Effector CD8-positive, alpha-beta T cell (primary cell): Measurements from ENCODE around the gene FAM120A.
A peak's percentile ranks its signal among the peaks of the same experiment; 100 is the strongest.

Experiments
- DNase-seq: peaks from one replicate; lab custom pipeline; 2025; lab: John Stamatoyannopoulos, UW

Gene FAM120A

DNA sequence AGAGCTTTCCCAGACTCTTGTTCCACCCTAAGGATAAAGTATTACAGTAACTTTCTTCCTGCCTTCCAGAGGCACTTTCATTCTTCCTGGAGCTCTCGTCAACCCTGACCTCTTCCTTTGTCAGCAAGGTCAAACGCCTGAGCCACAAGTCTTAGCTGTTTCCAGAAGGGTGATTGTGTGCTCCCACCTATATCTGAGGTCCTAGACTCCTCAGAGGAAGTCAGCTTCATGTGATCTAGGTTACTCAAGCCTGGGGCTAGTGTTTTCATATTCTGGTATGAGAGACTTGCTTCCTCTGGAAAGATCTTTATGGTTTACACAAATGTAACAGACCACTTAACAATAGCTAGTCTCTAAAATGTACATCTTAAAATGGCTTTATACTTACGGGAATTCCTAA, 5.4 kb upstream of the FAM120A start:
- DNase-seq: no peak

DNA sequence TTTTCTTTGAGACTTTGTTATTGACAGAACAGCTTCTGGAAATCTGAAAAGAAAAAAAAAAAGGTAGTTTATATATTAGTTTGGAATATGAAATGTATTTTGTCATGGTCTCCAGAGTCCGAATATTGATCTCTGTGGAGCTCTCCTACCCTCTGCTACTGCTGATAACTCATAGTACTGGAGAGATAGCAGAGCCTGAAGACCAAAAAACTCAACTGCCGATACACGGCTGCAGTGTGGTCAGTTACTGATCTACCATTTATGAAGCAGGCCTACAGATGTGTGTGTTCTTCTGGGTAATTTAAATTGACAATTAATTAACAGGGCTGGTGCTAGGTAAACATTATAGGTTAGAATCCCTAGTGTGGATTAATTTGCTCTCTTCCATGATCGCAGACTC, 3.8 kb upstream of the FAM120A start:
- no peak for DNase-seq

DNA sequence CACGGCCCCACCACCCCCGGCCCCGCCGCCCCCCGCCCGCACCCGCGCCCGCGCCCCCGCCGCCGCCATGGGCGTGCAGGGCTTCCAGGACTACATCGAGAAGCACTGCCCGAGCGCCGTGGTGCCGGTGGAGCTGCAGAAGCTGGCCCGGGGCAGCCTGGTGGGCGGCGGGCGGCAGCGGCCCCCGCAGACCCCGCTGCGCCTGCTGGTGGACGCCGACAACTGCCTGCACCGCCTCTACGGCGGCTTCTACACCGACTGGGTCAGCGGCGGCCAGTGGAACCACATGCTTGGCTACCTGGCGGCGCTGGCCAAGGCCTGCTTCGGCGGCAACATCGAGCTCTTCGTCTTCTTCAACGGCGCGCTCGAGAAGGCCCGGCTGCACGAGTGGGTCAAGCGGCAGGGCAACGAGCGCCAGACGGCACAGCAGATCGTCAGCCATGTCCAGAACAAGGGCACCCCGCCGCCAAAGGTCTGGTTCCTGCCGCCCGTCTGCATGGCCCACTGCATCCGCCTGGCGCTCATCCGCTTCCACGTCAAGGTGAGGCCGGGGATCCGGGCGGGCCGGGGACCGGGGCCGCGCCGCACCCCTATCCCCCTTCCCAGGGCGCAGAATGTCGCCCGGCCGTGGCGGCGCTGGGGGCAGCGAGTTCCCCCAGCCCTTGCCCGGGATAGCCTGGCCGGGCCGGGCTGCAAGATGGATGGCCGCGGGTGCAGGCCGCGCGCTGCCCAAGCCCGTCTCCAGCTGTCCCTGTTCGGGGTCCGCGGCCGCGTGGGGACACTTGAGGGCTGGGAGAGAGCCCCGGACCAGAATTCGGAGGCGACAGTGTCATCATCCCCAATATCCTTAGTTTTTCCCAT, 594 bp downstream of the FAM120A start:
- no peak for DNase-seq

DNA sequence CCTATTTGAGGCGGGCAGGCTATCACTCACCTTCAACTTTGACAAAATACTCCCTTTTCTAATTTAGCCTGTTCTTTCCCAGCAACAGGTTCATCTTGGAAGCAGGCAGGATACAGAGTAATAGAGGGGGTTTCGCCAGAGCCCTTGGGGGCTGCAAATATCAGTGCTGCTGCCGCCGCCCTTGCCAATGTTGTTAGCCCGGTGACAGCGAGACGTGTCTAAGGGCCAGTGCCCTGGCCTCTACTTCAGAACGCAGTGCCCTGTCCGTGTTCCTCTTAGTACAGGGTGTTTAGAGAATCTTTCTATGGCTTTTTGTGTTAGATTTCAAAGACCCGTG, 1.2 kb downstream of the FAM120A start:
- no peak for DNase-seq

DNA sequence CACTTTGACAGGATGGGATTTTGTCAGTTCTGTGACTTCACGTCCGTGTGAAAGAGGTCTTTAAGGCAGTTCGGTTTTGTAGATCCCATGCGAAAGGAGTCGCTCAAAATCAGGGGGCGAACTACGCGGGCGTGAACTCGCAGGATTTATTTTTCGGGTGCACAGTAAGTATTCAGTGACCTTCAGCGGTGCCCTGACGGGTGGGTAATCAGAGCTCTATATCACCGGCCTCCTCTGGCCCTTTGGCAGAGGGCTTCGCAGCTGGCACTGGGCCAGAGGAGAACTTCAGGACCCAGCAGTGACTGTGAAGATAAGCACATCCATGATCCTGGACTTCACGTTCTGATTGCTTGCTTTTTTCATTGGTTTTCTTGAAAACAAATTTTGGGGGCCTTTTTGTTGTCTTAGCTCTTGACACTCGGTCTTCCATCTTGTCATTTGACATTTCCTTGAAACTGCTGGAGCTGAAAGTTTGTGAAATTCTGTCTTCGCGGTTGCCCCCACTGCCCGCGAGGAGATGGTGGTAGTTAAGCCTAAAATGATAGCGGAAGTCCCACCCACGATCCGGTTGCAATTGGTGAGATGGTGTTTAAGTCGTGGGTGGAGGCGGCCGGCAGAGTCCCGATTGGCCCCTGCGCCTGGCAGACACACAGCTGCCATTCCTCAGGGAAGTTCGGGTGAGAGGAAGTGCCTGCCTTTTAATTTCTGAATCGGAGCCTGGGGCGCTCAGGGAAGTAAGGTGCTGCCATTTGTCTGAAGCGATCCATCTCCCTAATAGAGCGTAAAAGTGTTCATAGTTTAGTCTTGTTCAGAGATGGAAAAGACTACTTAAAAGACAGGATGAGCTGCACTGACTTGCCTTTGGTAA, 1.8 kb downstream of the FAM120A start, which contains the start of gene FAM120AOS:
TSS of gene FAM120AOS (minus strand) at position 535 of the 868 bp plus-strand sequence. CDS start 872 bp downstream, outside the sequence.
- peak; percentile 75 for DNase-seq

DNA sequence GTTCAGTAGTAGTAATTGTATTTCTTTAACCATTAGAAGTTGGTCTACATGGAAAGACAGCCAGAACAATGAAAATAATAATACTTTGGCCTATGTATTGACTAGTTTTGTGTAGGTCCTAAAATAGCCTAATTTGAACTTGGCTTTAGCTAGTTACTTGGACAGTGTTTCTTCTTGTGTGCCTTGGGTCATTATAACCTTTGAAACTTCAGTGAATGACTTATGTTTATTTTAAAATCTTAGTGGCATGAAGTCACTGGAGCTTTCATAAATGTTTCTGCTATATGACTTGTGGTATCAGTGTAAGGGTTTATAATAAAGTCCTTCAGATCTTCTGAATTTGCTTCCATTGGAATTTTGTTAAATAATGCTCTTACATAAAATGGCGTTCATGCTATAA, 4.5 kb downstream of the FAM120A start:
- DNase-seq: no peak

DNA sequence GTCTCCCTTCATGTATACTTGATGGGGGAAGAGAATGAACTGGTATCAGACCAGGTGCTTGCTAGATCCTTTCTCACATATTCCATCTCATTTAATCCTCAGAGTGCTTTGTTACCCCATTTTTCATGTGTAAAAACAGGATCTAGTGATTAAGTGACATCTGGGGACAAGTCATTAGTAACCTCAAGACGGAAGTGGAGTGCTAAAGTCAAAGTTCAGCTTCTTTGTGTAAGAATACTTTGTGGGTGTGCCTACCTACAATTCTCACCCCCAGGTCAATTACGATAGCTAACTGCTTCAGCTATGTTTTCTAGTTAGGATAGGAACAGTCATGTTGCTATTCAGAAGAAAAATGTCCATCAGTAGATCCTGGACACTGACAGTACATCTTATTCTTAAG, 5.0 kb downstream of the FAM120A start:
- DNase-seq: no peak

DNA sequence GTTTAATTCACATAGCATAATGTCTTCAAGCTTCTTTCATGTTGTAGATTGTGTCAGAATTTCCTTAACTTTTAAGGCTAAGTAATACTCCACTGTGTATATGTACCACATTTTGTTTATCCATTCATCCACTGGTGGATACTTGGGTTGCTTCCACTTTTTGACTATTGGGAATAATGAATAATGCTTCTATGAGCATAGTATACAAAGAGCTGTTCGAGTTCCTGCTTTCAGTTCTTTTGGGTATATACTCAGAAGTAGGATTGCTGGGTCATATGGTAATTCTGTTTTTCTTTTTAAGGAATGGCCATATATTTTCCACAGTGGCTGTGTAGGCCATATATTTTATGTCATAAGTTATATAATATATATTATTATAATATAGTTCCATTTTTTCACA, 5.5 kb downstream of the FAM120A start:
- DNase-seq: no peak

DNA sequence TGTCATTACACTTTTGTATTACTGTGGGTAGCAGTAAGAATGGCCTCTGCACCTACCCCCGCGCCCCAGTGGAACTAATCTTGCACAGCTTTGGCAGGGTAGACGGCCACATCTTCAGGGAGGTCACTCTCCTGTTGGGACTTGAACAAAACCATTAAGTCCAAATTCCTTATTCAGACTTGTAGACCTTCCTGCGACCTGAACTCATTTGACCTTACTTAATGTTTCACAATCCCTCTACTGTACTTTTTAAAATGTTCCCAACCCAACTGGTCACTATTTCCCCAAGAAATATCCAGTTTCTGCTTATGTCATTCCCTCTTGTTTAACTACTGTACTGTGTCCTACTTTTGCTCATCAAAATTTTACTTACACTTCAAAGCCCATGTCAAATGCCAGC, 7.2 kb downstream of the FAM120A start:
- DNase-seq: no peak

DNA sequence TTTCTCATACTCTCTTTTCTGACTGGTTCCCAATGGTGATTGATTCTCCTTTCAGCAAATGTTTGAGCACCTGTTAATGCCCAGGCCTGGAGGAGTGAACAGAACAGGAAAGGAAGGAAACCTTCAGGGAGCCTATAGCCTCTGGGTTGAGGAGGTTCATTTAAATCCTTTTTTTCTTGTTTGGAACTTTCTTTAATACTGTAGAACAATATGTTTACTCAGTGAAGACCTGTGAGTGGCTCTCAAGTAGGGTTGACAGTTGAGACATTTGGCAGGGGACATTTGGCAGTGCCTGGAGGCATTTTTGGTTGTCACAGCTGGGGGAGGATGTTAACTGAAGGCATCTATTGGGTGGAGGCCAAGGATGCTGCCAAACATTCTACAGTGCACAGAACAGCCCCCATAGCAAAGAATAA, 8.0 kb downstream of the FAM120A start:
- no peak for DNase-seq

DNA sequence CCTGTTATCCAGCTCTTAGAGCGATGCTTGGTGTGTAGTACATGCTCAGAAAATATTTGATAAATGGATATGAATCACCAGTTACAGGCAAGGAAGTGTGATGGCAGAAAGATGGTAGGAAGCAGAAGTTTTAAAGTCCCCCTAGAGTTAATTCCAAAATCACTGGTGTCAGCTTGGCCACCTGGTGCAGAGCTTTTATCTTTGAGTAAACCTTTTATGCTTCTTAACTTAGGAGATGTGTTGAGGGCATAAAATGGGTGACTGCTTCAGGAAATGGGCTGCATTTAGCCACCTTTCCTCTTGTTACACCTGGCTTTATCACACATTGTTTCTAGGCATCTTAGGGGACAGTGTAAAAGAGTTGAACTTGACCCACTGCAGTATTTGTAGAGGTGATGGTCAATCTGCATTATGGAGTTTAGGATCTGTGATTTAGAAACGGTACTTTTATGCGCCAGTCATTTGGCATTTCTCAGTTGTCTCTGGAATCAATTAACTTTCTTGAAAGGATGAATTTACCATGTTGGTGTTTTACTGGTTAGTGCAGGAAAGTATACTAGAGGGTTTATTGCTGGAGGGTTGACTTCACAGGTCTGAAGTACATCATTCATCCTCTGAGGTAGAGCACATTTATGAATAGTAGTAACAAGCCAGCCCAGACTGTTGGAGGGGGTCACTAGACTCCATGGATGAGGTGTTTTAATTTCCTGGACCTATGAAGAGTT, 9.4 kb downstream of the FAM120A start:
- DNase-seq: no peak

DNA sequence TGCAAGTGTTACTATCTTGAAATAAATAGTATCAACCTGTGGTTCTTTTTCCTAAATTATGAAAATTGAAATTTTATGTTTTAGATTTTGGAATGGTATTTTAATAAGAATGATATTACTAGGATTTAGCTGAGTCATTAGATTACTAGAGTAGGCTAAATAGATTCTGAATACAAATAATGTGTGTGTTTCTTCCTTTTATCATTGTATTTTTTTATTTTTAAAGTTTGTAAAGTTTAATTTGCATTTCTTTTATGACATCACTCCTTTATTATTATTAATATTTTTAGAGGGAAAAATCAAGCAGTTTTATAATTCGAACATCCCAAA, 9.9 kb downstream of the FAM120A start:
- no peak for DNase-seq

DNA sequence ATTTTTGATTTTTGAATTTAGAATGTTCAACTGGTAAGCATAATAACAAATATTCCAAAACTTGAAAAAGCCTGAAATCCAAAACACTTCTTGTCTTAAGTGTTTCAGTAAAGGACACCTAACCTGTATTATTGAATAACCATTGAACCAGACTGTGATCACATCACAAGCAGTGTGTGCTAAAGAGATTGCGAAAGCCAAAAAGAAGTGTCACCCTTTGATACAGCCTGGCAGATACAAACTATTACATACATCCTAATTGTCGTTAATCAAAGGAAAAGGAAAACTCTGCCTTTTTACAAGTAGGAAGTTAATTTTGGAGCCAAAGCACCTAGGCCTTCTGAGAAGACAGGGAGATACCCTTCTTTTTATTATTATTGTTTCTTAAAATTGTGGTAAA, 10.3 kb downstream of the FAM120A start:
- no peak for DNase-seq

DNA sequence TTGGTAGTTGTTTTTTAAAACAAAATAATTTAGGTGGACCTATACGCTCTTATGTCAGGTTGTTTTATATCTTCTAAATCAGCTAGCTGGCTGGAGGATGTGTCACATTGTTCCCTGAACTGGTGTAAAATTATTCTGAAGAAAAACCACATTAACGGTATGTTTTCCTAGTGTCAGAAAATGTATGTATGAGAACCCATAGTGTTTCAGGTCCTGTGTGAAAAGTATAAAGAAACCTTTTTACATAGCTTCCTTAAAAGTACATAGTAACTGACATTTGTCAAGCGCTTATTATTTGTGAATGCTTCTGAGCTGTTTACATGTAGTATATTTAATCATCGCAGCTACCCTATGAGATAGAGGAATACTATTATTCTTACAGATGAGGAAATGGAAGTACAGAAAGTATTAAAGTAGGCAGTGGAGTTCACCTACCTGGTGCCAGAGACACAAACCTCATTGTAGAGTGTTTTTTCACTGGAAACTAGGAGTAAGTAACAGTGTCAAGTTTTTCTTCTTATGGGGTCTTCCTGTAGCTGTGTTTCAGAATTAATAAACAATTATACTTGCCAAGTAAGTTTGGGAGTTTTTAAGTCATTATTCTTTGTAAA, 12.3 kb downstream of the FAM120A start:
- DNase-seq: no peak

DNA sequence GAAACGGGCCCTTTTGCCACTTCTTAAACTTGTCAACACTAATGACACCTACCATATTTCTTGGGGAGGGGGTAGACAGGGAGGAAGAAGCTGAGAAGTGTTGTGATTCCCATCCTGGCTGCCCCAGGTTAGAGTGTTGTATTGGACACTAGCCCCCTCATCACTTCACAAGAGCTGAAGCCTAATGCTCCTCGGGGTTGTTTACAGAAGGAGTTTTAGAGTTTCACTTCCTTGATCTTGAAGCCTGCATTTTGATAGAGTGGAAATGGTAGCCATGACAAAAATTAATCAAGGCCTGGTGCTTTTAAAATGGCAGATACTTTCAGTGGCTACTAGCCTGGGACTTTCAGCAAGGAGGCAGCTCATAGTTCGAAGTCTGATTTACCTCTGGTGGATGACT, 12.9 kb downstream of the FAM120A start:
- DNase-seq: no peak

DNA sequence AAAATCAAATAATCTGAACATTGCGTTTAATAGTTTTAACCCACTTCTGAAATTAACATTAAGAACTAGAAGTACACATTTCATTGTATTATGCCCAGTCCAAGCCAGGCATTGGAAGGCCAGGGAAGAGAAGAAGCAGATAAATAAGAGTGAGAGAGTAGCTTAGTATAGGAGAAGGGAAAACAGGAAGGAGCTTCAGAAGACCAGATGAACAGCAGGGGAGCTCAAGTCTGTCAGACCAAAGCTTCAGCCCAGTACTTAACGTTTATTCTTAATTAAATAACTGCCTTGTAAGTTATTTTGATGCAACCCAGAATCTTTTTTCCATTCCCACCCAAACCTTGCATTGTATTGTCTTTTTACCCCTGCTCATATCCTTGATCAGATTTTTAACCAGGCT, 13.4 kb downstream of the FAM120A start:
- DNase-seq: no peak

DNA sequence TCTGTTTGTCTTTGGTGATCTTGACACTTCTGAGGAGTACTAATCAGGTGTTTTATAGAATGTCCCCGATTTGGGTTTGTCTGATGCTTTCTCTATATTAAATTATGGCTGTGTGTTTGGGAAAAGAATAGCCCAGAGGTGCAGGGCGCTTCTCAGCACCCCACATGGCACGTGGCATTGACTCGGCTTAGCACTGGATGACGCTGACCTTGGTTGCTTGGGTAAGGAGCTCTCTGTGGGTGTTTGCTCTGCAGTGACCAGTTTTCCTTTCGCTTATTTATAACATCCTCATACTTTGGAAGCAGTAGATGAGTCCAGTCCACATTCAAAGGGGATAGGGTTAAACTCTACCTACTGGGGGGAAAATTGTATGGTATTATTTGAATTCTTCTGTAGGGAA, 14.4 kb downstream of the FAM120A start:
- no peak for DNase-seq

DNA sequence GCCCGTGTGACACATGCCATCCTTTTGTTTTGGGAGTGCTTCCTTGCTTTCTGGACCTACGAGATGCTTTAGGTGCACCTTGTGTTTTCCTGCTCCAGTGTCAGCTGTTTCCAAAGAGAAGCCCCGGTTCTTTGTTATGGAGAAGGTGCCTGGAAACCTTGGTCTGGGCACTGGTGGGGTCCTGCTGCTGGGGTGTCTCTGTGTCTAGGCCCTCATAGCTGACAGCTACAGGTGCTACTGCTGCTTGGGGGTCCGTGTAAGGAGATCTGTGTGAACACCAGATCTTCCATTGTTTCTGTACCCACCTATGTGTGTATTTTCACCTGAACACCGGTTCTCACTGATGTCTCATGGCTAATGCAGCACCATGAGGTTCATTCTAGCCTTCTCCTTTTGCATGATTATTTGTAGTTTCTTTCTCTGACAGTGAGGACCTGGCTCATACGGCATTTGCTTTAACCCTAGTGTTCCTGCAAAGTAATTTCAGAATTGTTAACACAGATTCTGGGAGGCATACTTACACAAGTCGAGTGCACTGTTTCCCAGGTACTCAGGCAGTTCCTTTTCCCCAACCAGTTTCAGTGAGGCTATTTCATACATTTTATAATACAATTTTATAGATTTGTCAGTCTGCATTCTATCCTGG, 15.1 kb downstream of the FAM120A start:
- DNase-seq: no peak

DNA sequence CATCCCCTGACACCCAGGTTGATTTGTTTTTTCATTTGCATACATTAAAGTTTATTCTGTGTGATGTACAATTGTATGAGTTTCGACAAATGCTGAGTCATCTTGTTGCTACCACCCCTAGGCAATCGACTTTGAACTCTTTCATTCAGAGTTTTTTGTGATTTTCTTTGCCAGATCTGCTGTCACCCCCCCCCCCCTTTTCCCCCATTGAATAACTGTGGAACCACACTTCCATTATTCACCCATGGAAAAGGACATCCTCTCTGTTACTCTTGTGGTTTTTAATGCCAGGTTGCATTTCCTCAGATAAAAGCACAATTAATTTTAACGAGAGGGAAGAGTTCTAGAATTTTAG, 15.6 kb downstream of the FAM120A start:
- no peak for DNase-seq

DNA sequence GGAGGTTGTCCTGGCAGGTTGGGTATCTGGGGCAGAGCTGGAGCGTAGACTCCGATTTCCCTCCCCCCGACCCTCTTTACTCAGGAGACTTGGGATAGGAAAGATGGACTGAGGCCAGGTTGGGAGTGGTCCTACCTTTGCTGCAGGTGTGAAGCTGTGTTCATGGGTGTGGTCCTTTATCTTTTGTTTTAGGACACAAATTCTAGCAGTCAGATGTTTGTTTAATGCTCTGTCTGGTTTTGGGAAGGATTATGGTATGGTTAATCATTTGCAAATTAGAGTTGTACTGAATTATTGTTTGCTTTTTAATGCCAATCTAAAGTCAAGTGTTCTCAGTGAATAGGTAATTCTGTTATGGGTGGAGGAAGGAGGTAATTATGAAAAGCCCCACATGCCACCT, 16.0 kb downstream of the FAM120A start:
- no peak for DNase-seq

DNA sequence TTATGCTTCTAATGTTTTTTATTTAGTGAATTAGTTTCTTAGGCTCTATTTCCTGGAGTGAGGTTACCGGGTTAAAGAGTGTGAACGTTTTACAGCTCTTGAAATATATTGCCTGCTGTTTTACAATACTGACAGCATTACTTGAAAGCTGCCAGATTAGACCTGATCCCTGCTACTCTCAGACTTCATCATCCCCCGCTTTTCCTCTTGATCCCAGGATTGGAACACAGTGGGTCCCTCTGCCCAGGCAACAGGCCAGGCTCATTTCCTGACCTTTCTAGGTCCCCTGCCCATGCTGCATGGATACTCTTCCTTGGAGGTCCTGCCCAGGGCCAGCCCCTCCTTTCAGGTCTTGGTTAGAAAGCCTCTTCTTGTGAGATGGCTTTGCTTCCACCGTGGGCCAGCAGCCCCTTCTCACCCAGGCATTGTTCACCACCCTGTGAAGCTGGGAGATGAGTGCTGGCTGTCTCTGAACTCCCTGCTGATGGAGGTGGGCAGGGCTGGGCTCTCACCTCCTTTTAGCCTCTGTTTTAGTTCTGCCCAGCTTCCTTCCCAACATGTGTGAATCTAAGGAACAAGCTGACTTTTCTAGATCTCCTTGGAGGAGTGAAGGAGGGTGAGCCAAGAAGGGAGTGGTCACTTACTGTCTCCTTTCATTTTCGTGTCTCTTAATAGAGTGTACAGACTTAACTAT, 17.4 kb downstream of the FAM120A start:
- DNase-seq: no peak
